ENCODE results near the gene CDC20.

The CDC20 gene

DNA sequence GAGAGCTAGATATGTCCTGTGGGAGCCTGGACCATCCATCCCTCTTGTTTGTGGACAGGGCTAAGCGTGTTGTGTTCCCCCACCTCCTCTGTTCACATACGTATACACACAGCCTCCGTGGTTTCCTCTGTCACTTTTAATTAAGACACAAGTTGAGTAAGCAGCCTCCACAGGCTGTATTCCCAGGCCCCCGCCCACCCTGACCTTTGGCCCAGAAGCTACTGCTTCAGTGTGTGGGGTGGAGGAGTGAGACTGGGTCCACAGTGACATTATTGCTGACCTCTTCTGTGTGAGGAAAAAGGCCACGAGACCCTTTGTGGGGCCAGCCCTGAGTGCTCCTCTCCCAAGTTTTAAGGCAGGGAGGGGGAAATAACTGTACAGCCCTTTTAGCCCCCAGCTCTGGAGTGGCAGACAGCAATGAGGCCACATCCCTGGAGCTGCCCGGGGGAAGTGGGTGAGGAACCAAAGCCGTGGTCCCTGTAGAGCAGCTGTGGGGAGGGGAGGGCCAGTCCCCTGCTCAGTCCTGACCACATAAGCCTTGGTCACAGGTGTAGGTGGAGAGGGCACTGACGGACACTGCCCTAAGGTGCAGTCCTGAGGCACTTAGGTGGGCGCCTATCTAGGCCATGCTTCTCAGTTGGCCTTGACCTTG lies 4.6 kb downstream of the CDC20 start:
- DNase-seq (ENCODE audit: low read depth in 2 of 2): no peak
- no peak overlapping the region for H3K4me3 ChIP-seq (replicated peaks in 1 of 2; ENCODE audit: low read depth in 2 of 2, low read length in 2 of 2)
- no peak for TF ChIP-seq CTCF (IDR thresholded peaks at IDR 0.05; ENCODE audit: low read depth, low read length)

GRCh38 chr1:43363935-43364525 lies 5.2 kb downstream of the CDC20 start:
- no peak overlapping the region for H3K4me3 ChIP-seq (replicated peaks in 1 of 2; ENCODE audit: low read depth in 2 of 2, low read length in 2 of 2)
- TF ChIP-seq CTCF (IDR thresholded peaks at IDR 0.05; ENCODE audit: low read depth, low read length): no peak
- no peak for DNase-seq (ENCODE audit: low read depth in 2 of 2)

- no peak for TF ChIP-seq CTCF (IDR thresholded peaks at IDR 0.05; ENCODE audit: low read depth, low read length)
- no peak for DNase-seq (ENCODE audit: low read depth in 2 of 2)
- no peak overlapping the region for H3K4me3 ChIP-seq (replicated peaks in 1 of 2; ENCODE audit: low read depth in 2 of 2, low read length in 2 of 2)
These were observed 6.9 kb downstream of the CDC20 start for GRCh38 chr1:43365678-43366077.

GRCh38 chr1:43366179-43366578 lies 7.4 kb downstream of the CDC20 start:
- DNase-seq (ENCODE audit: low read depth in 2 of 2): no peak
- H3K4me3 ChIP-seq (replicated peaks in 1 of 2; ENCODE audit: low read depth in 2 of 2, low read length in 2 of 2): peak overlapping the region in 1 of 2 donors; percentile 75
- no peak for TF ChIP-seq CTCF (IDR thresholded peaks at IDR 0.05; ENCODE audit: low read depth, low read length)

GRCh38 chr1:43366601-43367025 lies 7.8 kb downstream of the CDC20 start:
- H3K4me3 ChIP-seq (replicated peaks in 1 of 2; ENCODE audit: low read depth in 2 of 2, low read length in 2 of 2): peak overlapping the region; percentile 75 to 83
- no peak for DNase-seq (ENCODE audit: low read depth in 2 of 2)
- no peak for TF ChIP-seq CTCF (IDR thresholded peaks at IDR 0.05; ENCODE audit: low read depth, low read length)

- DNase-seq (ENCODE audit: low read depth in 2 of 2): no peak
- peak overlapping the region; percentile 75 to 83 for H3K4me3 ChIP-seq (replicated peaks in 1 of 2; ENCODE audit: low read depth in 2 of 2, low read length in 2 of 2)
These were observed 8.5 kb downstream of the CDC20 start for GRCh38 chr1:43367026-43367903.

More at GRCh38 chr1:43367026-43367903, 8.5 kb downstream of the CDC20 start:
- no peak for TF ChIP-seq CTCF (IDR thresholded peaks at IDR 0.05; ENCODE audit: low read depth, low read length)
